Smooth muscle cell (in vitro differentiated cells): ENCODE measurements around the gene CCR9. TPM values are rescaled to one million over a fixed set of nuclear protein-coding genes. Genes with fewer than 3 reads are reported as not detected.

Experiments
- DNase-seq: peaks from one replicate; lab custom pipeline; 2025; ENCODE audit not compliant: unreplicated experiment; lab: John Stamatoyannopoulos, UW
- H2AFZ ChIP-seq: fragments of 200-600 bp; sonication (generic); 2 replicates; pipeline ENCODE4 v1.6.0; 2016; ENCODE audit warnings: antibody characterized with exemption, low read depth, mild to moderate bottlenecking
- H3F3A ChIP-seq: fragments of 200-600 bp; sonication (generic); 2 replicates; pipeline ENCODE4 v1.6.0; 2017; ENCODE audit warnings: antibody characterized with exemption, low read depth
- H3K27ac ChIP-seq: fragments of 200-600 bp; sonication (generic); 2 replicates; pipeline ENCODE4 v1.5.1; 2016; ENCODE audit warnings: low read depth, mild to moderate bottlenecking
- H3K27me3 ChIP-seq: fragments of 200-600 bp; sonication (generic); 2 replicates; pipeline ENCODE4 v1.6.1; 2016; ENCODE audit warnings: low read depth, mild to moderate bottlenecking
- H3K36me3 ChIP-seq: fragments of 200-600 bp; sonication (generic); 2 replicates; pipeline ENCODE4 v1.5.1; 2016; ENCODE audit warnings: low read depth
- H3K4me1 ChIP-seq: fragments of 200-600 bp; sonication (generic); 2 replicates; pipeline ENCODE4 v1.5.1; 2016; ENCODE audit warnings: low read depth
- H3K4me2 ChIP-seq: fragments of 200-600 bp; sonication (generic); 2 replicates; pipeline ENCODE4 v1.6.0; 2016; ENCODE audit warnings: mild to moderate bottlenecking
- H3K4me3 ChIP-seq: fragments of 200-600 bp; sonication (generic); 2 replicates; pipeline ENCODE4 v1.5.1; 2016; ENCODE audit warnings: mild to moderate bottlenecking
- H3K79me2 ChIP-seq: fragments of 200-600 bp; sonication (generic); 2 replicates; pipeline ENCODE4 v1.6.0; 2016; ENCODE audit warnings: low read depth, mild to moderate bottlenecking
- H3K9ac ChIP-seq: fragments of 200-600 bp; sonication (generic); 2 replicates; pipeline ENCODE4 v1.6.0; 2016; ENCODE audit warnings: low read depth
- H3K9me3 ChIP-seq: fragments of 200-600 bp; sonication (generic); replicated peaks from 2 replicates; pipeline ENCODE4 v1.5.1; 2016; ENCODE audit warnings: low read depth
- H4K20me1 ChIP-seq: fragments of 200-600 bp; sonication (generic); 2 replicates; pipeline ENCODE4 v1.6.0; 2016; ENCODE audit warnings: low read depth
- WGBS: methylation state at CpG from one replicate; pipeline ENCODE4 v1.1.7; 2016; ENCODE audit warnings: low lambda C conversion rate; 5-methylcytosine and 5-hydroxymethylcytosine counted together
- polyA plus RNA-seq: library from polyadenylated mRNA; unstranded; fragments of >200 nt; fragmentation: Nextera tagmentation; extraction: Ambion mirVana; gene quantifications from 2 replicates; pipeline ENCODE4 v1.2.1, GENCODE V29; 2016
- total RNA-seq: library from RNA; depleted of rRNA; stranded (reverse); fragments of >200 nt; gene quantifications from 2 replicates; pipeline ENCODE4 v1.2.3, GENCODE V29; 2014
- TF ChIP-seq, protein P1 (sequence below): fragments of 200-600 bp; sonication (generic); IDR thresholded peaks from 2 replicates; pipeline ENCODE4 v1.5.1; 2017; ENCODE audit warnings: borderline replicate concordance, mild to moderate bottlenecking, antibody characterized with exemption; ENCODE audit not compliant: insufficient read depth, poor library complexity, severe bottlenecking

CCR9 gene
- total and polyA plus RNA-seq, 2 experiments from 2014 or later: not detected

DNA sequence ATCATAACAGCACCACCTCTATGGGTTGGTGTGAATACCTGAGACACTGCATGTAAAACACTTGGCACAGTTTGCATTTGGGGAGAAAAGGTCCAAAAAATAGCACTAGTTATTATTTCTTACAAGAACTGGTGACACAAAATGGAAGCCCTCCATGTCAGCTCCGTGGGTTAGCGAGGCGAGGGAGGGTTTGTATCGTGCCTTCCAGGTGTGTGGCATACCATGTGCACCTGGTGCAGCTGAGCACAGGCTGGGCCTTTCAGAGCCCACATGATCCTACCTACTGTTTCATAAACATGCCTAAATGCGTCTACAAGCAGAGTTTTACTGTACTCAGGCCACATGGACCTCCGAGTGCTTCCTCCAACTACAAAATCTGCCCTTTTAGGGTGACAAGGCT lies 62.5 kb downstream of the CCR9 start:
- no peaks in the 10 kb centered on the region for H3K36me3 ChIP-seq
- no peaks in the 10 kb centered on the region for H3K27me3 ChIP-seq
- H3K4me3 ChIP-seq: no peak overlapping the region
- no peak overlapping the region for H2AFZ ChIP-seq
- TF ChIP-seq, protein P1, sequence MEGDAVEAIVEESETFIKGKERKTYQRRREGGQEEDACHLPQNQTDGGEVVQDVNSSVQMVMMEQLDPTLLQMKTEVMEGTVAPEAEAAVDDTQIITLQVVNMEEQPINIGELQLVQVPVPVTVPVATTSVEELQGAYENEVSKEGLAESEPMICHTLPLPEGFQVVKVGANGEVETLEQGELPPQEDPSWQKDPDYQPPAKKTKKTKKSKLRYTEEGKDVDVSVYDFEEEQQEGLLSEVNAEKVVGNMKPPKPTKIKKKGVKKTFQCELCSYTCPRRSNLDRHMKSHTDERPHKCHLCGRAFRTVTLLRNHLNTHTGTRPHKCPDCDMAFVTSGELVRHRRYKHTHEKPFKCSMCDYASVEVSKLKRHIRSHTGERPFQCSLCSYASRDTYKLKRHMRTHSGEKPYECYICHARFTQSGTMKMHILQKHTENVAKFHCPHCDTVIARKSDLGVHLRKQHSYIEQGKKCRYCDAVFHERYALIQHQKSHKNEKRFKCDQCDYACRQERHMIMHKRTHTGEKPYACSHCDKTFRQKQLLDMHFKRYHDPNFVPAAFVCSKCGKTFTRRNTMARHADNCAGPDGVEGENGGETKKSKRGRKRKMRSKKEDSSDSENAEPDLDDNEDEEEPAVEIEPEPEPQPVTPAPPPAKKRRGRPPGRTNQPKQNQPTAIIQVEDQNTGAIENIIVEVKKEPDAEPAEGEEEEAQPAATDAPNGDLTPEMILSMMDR: no peak
- DNase-seq: no peak
- WGBS: 99% methylated on average over 6 of the region's 6 CpGs
- no peaks in the 10 kb centered on the region for H3F3A ChIP-seq
- H3K9me3 ChIP-seq: no peaks in the 10 kb centered on the region
- no peaks in the 10 kb centered on the region for H3K79me2 ChIP-seq
- no peak overlapping the region for H3K4me2 ChIP-seq
- no peaks in the 10 kb centered on the region for H3K4me1 ChIP-seq
- no peaks in the 10 kb centered on the region for H4K20me1 ChIP-seq
- no peak overlapping the region for H3K27ac ChIP-seq
- H3K9ac ChIP-seq: no peak overlapping the region

DNA sequence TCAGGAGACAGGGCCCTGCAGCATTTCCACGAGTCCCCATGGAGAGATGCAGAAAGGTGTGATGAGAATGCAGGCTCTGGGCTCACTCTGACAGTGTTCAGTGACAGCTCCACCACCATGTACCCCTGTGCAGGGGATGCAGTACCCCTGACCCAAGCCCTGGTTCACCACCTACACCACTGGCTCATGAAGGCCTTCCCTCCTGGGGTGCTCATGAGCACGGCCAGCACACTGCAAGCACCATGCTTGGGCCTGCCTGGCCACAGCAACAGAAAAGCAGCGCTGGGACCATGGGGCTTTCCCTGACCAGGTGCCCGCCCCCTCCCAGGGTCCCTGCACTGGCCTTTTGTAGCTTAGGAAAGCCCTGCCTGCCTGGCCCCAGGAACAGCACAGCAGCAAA lies 63.1 kb downstream of the CCR9 start:
- H3K36me3 ChIP-seq: no peaks in the 10 kb centered on the region
- no peak overlapping the region for H3K9ac ChIP-seq
- no peaks in the 10 kb centered on the region for H3K4me1 ChIP-seq
- H3F3A ChIP-seq: no peaks in the 10 kb centered on the region
- 93% methylated on average over 4 of the region's 4 CpGs for WGBS
- H3K4me2 ChIP-seq: no peak overlapping the region
- no peaks in the 10 kb centered on the region for H3K9me3 ChIP-seq
- H3K4me3 ChIP-seq: no peak overlapping the region
- no peaks in the 10 kb centered on the region for H4K20me1 ChIP-seq
- H3K27ac ChIP-seq: no peak overlapping the region
- no peaks in the 10 kb centered on the region for H3K79me2 ChIP-seq
- H3K27me3 ChIP-seq: no peaks in the 10 kb centered on the region
- TF ChIP-seq, protein P1: no peak
- H2AFZ ChIP-seq: no peak overlapping the region
- no peak for DNase-seq

DNA sequence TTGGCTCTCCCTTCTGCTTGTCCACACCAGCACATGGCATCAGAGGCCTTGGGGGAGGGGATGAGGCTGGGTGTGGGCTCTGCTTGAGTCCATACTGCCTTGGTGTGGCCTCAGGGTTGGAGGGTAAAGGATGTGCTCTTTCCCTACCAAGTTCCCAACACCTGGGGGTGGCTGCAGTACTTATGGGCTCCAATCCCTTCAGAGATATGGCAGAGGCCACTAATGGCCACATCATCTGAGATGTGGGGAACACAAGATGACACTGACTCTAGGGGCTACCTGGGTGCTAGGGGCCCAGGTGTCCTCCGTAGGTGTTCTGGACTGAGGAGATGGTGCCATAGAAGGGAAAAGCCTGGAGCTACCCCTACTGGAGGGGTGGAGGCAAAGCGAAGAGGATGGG lies 63.8 kb downstream of the CCR9 start:
- no peaks in the 10 kb centered on the region for H3K79me2 ChIP-seq
- 100% methylated on average over 2 of the region's 2 CpGs for WGBS
- DNase-seq: no peak
- H2AFZ ChIP-seq: no peak overlapping the region
- no peaks in the 10 kb centered on the region for H3F3A ChIP-seq
- H3K4me2 ChIP-seq: no peak overlapping the region
- H3K9ac ChIP-seq: no peak overlapping the region
- no peak overlapping the region for H3K27ac ChIP-seq
- no peak overlapping the region for H3K4me3 ChIP-seq
- TF ChIP-seq, protein P1: no peak
- H4K20me1 ChIP-seq: no peaks in the 10 kb centered on the region
- no peaks in the 10 kb centered on the region for H3K27me3 ChIP-seq
- H3K36me3 ChIP-seq: no peaks in the 10 kb centered on the region
- no peaks in the 10 kb centered on the region for H3K4me1 ChIP-seq
- H3K9me3 ChIP-seq: no peaks in the 10 kb centered on the region
